NCI-H146 treated with DMSO at 0.1 percent for 48 hours (cell line): ENCODE data around the gene TBRG4.

ENCODE experiments used
- DNase-seq: peaks from one replicate; lab custom pipeline; 2025; ENCODE audit not compliant: unreplicated experiment; lab: John Stamatoyannopoulos, UW

TBRG4 gene

DNA sequence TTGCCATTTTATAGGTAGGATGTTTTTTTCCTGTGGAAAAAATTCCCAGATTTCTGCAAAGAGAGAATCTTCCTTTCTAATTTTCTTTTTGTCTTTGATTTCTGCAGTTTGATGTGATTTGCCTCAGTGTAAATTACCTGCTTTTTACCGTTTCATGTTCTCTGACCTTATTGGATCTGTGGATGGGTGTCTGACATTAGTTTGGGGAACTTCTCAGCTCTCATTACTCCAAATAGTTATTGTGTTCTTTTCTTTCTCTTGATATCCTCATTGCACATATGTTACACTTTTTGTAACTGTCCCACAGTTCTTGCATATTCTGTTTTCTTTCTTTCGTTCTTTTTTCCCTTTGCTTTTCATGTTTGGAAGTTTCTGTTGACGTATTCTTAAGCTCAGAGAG lies 51.2 kb downstream of the TBRG4 start:
- DNase-seq, result no peak

DNA sequence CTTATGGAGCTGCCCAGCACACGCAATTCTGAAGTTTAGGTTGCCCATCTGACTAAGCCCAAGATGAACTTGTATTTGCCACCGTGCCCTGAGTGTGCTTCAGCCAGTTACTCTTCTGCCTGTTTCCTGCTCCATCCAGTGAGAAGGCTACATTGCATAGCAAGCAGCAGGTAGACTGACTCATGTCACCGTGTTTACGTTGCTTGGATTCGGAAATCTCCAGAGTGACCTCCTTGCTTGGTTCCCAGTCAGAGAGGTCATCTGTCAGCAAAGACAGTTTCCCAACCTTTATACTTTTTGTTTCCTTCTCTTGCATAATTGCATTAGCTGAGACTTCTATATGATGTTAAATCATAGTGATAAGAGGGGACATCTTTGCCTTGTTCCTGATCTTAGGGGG lies 53.6 kb downstream of the TBRG4 start:
- DNase-seq, result no peak

DNA sequence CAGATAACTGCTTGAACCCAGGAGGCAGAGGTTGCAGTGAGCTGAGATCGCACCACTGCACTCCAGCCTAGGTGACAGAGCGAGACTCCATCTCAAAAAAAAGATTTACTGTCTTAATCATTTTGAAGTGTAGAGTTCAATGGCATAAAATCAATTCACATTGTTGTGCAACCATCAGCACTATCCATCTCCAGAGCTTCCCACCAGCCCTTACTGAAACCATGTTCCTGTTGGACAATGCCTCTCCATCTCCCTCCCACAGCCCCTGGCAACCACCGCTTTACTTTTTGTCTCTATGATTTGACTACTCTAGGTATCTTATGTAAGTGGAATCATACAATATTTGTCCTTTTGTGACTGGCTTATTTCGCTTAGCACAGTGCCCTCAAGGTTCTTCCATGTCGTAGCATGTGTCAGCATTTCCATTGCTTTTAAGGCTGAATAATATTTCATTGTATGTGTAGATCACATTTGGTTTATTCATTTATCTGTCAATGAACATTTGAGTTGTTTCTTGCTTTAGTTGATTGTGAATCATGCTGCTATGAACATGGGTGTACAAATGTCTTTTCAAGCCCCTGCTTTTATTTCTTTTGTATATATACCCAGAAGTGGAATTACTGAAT lies 55.8 kb downstream of the TBRG4 start:
- DNase-seq, result no peak

DNA sequence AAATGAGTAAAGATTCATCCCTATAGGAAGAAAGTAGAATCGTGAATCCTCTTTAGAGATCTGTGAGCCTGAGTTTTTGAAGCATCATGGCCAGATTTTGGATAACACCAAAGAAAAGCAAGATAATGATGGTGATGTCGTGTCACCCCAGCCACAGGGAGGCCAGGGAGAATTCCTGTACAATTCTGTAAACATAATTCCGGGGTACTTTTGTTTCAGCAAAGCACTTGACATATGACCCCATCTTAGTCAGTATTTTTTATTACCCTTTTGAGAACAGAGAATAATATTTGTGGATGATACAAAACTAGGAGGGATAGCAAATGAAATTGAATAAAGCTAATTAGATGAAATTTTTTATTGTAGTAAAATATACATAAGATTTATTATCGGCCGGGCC lies 56.5 kb downstream of the TBRG4 start:
- no peak for DNase-seq

DNA sequence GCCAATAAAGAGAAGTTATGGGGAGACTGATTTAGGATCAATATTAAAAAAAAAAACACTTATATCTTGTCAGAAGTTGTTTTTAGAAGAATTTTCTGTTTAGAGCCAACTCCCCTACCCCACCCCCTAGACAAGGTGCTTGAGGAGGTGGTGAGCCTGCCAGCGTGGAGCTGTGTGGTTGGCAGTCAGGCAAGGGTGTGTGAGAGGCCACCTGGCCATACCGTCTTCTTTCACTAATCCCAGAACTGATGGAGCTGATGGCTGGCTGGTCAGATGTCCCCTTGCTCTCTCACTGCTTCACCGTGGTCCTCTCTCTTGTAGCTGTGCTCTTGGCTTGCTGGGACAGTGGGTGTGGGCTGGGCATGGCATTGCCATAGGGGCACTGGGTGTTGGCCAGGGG lies 57.1 kb downstream of the TBRG4 start:
- no peak for DNase-seq

DNA sequence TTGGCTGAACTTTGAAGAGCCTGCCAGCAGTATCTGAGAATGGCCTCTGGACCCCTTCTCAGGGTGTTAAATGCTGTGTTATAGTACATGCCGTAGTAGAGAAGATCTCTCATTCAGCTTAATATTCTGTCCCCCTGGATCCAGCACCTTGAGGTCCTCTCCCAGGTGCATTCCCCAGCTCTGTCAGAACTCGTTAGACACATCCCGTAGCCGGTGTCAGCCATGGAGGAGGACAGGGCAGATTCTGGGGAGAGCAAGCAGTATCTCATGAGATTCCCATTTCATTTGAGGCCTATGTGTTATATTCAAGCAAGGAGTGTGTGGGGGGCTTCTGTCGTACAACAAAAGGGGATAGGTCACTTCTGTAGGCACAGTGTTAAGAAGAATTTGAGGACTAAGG lies 57.6 kb downstream of the TBRG4 start:
- DNase-seq, result no peak

DNA sequence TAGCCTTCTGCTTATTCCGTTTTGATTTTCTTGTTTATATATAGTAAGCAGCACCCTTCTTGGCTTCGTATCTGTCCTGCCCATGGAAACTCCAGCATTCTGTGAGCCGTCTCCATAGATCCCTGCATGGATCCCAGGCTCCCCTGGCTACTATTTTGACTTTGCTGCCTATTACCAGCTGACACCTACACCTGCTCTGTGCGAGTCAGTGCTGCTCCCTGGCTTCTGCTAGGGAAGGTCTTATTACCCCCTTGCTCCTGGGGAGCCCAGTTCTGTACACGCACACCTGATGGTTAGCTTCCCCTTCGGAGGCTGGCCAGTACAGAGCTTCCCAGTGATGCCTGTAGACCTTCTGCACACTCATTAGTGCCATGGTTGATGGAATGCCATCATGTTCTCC lies 58.1 kb downstream of the TBRG4 start:
- no peak for DNase-seq

DNA sequence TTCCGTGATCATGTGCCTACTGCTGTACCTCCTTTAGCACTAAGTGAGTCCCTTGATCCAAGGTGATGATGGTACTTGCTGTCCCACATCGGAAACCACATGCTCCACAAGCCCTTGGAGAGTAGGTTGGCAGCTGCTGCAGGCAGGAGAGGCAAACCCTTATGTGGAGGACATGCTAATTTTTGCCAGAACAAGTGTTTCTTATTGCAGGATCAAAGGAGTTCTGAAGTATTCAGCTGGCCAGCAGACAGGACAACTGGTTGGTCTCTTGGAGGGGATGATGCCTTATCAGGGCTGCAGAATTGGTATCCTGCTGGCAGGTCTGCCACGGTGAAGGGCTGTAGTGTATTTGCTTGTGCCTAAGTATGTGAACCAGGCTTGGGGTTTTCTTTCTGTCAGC lies 59.5 kb downstream of the TBRG4 start:
- no peak for DNase-seq

DNA sequence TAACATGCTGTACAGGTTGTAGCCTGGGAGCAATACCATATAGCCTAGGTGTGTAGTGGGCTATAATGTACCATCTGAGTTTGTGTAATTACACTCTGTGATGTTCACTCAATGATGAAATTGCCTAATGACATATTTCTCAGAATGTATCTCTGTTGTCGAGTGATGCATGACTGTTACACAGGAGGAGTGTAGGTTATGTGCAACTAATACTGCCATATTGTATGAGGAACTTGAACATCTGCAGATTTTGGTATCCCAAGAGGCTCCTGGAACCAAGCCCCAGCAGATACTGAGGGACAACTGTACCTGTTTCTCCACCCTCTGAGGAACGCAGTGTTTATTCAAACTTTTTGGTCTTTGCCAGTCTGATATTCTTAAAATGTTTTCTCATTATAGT lies 61.3 kb downstream of the TBRG4 start:
- DNase-seq, result no peak
